ENCODE data around the gene OR2J1. TPM values are rescaled to one million over a fixed set of nuclear protein-coding genes. Genes with fewer than 3 reads are reported as not detected.
"Not testable (repeated sequence)": the region's sequence is repeated elsewhere in the genome, so short reads cannot be mapped to it uniquely, and the experiment has no call there.

Gene OR2J1
- total RNA-seq, 2 experiments from 2014 or later = not detected

GRCh38 chr6:29130644-29131043, 31.4 kb downstream of the OR2J1 start:
- Mint-ChIP-seq H3K27ac (no peak overlapping the region), H3K9me3 (no peaks in the 10 kb centered on the region), H3K4me3 (no peak overlapping the region), H3K27me3 (peaks cover 34% of the 10 kb centered on the region), H3K4me1 (no peaks in the 10 kb centered on the region), H3K36me3 (ENCODE audit: low read depth) (no peaks in the 10 kb centered on the region)
- DNase-seq = no peak
- ChIA-PET CTCF (interaction anchor here (0.6 kb wide), 1 partner anchor 1912 kb away, joined by 4 read pairs; no protein-coding TSS in a partner anchor), POLR2A (no interaction called here)

GRCh38 chr6:29131691-29132090, 32.4 kb downstream of the OR2J1 start:
- Mint-ChIP-seq H3K36me3 (ENCODE audit: low read depth) (no peaks in the 10 kb centered on the region), H3K4me3 (no peak overlapping the region)

GRCh38 chr6:29137724-29138123, 38.4 kb downstream of the OR2J1 start:
- ChIA-PET POLR2A (no interaction called here), CTCF (no interaction called here)
- DNase-seq = no peak
- Mint-ChIP-seq H3K27ac (no peak overlapping the region), H3K9me3 (peaks cover 3% of the 10 kb centered on the region), H3K36me3 (ENCODE audit: low read depth) (no peaks in the 10 kb centered on the region), H3K4me1 (no peaks in the 10 kb centered on the region), H3K27me3 (peaks cover 17% of the 10 kb centered on the region), H3K4me3 (no peak overlapping the region)

More at GRCh38 chr6:29131691-29132090, 32.4 kb downstream of the OR2J1 start:
- Mint-ChIP-seq H3K27ac (no peak overlapping the region), H3K27me3 (peaks cover 31% of the 10 kb centered on the region), H3K4me1 (no peaks in the 10 kb centered on the region), H3K9me3 (no peaks in the 10 kb centered on the region)
- DNase-seq = no peak
- ChIA-PET POLR2A (no interaction called here), CTCF (no interaction called here)

GRCh38 chr6:29141606-29142005, 42.3 kb downstream of the OR2J1 start:
- no peak for DNase-seq
- CTCF ChIA-PET = no interaction called here
- no peak overlapping the region for H3K27ac Mint-ChIP-seq
- no peaks in the 10 kb centered on the region for H3K4me1 Mint-ChIP-seq
- H3K27me3 Mint-ChIP-seq = peaks cover 11% of the 10 kb centered on the region
- H3K4me3 Mint-ChIP-seq = no peak overlapping the region
- no peaks in the 10 kb centered on the region for H3K36me3 Mint-ChIP-seq (ENCODE audit: low read depth)
- H3K9me3 Mint-ChIP-seq = peaks cover 3% of the 10 kb centered on the region
- POLR2A ChIA-PET = no interaction called here

- CTCF ChIA-PET = no interaction called here
- Mint-ChIP-seq H3K9me3 (peaks cover 3% of the 10 kb centered on the region), H3K4me1 (no peaks in the 10 kb centered on the region), H3K27me3 (peaks cover 12% of the 10 kb centered on the region), H3K27ac (no peak overlapping the region), H3K4me3 (no peak overlapping the region), H3K36me3 (ENCODE audit: low read depth) (no peaks in the 10 kb centered on the region)
- DNase-seq = no peak
- POLR2A ChIA-PET = no interaction called here
These were observed 43.0 kb downstream of the OR2J1 start for GRCh38 chr6:29142309-29142708.

- H3K4me3 Mint-ChIP-seq = no peak overlapping the region
- H3K27me3 Mint-ChIP-seq = peaks cover 21% of the 10 kb centered on the region
- ChIA-PET CTCF (no interaction called here), POLR2A (no interaction called here)
- DNase-seq = no peak
- H3K27ac Mint-ChIP-seq = no peak overlapping the region
- H3K4me1 Mint-ChIP-seq = no peaks in the 10 kb centered on the region
- no peaks in the 10 kb centered on the region for H3K36me3 Mint-ChIP-seq (ENCODE audit: low read depth)
- H3K9me3 Mint-ChIP-seq = peaks cover 3% of the 10 kb centered on the region
These were observed 46.9 kb downstream of the OR2J1 start for GRCh38 chr6:29146179-29146578.

- no peak overlapping the region for H3K27ac Mint-ChIP-seq
- peaks cover 2% of the 10 kb centered on the region for H3K9me3 Mint-ChIP-seq
- H3K4me3 Mint-ChIP-seq = no peak overlapping the region
- CTCF ChIA-PET = no interaction called here
- H3K4me1 Mint-ChIP-seq = no peaks in the 10 kb centered on the region
- no peaks in the 10 kb centered on the region for H3K36me3 Mint-ChIP-seq (ENCODE audit: low read depth)
- POLR2A ChIA-PET = no interaction called here
- DNase-seq = no peak
- peaks cover 23% of the 10 kb centered on the region for H3K27me3 Mint-ChIP-seq
These were observed 47.8 kb downstream of the OR2J1 start for GRCh38 chr6:29147074-29147473.

- DNase-seq; H3K4me1 Mint-ChIP-seq; POLR2A ChIA-PET; H3K36me3 Mint-ChIP-seq (ENCODE audit: low read depth); CTCF ChIA-PET; H3K9me3 Mint-ChIP-seq; H3K27ac Mint-ChIP-seq; H3K4me3 Mint-ChIP-seq: not testable (repeated sequence)
- peaks cover 22% of the 10 kb centered on the region for H3K27me3 Mint-ChIP-seq
These were observed 50.2 kb downstream of the OR2J1 start for GRCh38 chr6:29149444-29149843.

Other genes with a start within 250 kb of the OR2J1 start
- 10 to 100 TPM; 63.1 to 66.6 TPM for gene TRIM27, start 175.5 kb upstream of the OR2J1 start, total RNA-seq
- under 1 TPM; 0.55 to 0.65 TPM for gene ZNF311, start 94.2 kb upstream of the OR2J1 start, total RNA-seq
- gene OR2W1, start 54.3 kb upstream of the OR2J1 start, total RNA-seq = not detected
- gene OR2B3, start 12.2 kb upstream of the OR2J1 start, total RNA-seq = not detected
- not detected for gene OR2J3, start 8.6 kb downstream of the OR2J1 start, total RNA-seq
- not detected for gene OR2J2, start 71.4 kb downstream of the OR2J1 start, total RNA-seq
- gene OR14J1, start 202.2 kb downstream of the OR2J1 start, total RNA-seq = not detected

Data from activated CD4-positive, alpha-beta T cell treated with anti-CD3 and anti-CD28 coated beads, Interleukin-2, amount 10 ng/mL, durations not matched to agents 7 days and 5 days (primary cell).